GDM1 (cell line): ENCODE measurements around the gene WIPF1.

Experiments
- DNase-seq: peaks from one replicate; lab custom pipeline; 2025; lab: John Stamatoyannopoulos, UW

The WIPF1 gene

DNA sequence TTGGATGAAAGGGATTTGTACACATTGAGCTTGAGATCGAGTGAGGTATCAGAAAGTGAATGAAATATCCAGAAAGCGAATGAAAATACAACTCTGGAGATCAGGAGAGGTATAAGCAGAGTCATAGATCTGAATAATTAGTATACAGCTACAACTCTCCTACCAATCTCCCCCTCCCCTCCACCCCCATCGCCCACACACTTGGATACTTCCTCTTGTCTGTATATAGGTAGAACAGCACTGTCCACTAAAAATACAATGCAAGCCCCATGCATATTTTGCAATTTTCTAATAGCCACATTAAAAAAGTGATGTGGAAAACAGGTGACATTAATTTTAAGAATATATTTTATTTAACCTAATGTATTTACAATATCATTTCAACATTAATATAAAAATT is 23.7 kb upstream of the WIPF1 start:
- DNase-seq: no peak

GRCh38 chr2:174618179-174618578 is 20.6 kb upstream of the WIPF1 start:
- no peak for DNase-seq

DNA sequence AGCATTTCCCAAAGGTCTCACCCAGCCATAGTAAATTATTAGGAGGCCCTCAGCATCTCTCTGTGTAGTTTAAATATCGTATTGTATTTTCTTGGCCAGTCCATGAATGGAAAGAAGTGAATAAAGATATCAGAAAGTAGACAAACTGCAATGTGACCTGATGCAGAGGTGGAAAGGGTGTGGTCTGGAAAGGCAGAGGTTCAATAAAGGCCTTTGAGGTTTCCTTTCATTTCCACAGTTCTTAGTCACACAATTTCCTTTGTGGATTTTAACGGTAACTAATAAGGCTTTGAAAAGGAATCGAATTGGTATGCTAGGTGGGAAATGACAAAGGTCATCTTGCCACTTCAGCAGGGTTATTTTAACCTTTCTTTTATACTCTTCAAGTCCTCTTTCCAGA is 20.1 kb upstream of the WIPF1 start:
- DNase-seq: no peak

DNA sequence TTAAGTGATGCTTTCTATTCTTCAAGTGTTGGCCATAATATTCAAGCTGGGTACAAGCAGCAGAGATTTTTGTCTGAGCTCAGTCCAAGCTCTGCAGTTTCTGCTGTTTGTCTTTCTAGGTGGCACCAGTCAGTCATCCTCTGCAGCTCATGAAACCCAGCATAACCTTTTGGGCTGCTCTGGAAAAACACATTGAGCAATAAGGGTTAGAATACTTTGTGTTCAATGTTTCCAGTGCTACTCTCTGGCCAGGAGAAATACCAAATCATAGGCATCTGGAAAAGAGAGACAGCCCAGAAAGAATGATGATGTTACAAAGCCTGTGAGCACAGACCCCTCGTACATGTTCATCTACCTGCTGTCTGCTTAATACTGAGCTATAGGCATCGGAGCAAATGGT is 19.5 kb upstream of the WIPF1 start:
- DNase-seq: no peak

GRCh38 chr2:174615871-174616436 is 18.4 kb upstream of the WIPF1 start:
- DNase-seq: no peak

DNA sequence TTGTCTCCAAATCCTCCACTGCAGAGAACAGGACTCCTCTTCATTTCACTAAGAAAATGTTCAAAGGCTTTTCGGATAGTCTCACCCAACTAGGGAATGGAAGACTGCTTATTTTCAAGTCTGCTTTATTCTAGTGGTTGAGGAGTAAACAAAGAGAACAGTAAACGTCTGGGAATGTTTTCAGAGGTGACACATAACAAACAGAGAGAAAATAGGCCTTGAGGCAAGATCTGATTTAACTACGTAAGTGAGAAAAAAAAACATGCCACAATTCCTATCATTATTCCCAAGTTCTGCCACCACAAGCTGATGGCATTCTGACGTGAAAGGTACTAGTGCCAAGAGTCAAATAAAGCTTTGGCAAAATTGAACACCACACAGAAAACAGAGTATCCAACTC is 16.7 kb upstream of the WIPF1 start:
- no peak for DNase-seq

- DNase-seq: no peak
Observed at GRCh38 chr2:174613531-174613930, 15.9 kb upstream of the WIPF1 start.

GRCh38 chr2:174612970-174613369 is 15.4 kb upstream of the WIPF1 start:
- DNase-seq: no peak

DNA sequence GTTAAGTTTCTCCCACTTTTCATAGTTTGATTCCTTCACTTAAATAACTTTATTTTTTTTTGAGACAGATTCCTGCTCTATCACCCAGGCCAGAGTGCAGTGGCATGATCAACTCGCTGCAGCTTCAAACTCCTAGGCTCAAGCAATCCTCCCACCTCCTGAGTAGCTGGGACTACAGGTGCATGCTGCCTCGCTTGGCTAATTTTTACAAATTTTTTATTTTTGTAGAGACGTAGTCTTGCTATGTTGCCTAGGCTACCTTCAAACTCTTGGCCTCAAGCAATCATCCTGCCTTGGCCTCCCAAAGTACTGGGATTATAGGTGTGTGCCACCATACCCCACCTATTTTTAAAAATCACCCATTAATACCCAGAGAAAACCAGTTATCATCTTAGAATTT is 14.2 kb upstream of the WIPF1 start:
- DNase-seq: no peak

DNA sequence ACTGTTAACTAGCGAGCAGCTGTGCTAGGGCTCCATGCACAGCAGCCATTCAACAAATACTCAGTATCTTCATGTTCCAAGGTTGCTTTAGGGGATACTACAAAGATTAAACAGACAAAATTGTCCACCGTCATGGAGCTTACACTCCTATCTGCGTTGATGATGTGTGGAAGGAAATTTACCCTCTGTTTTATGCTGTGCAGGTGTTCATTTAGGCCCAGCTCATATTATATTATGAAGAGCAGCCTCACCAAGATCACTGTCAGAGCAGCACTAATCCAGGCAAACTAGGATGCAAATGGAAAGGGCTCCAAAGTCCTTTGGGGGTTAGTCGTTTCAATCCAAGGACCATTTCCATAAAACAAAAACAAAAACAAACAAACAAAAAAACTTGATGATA is 13.4 kb upstream of the WIPF1 start:
- DNase-seq: no peak

DNA sequence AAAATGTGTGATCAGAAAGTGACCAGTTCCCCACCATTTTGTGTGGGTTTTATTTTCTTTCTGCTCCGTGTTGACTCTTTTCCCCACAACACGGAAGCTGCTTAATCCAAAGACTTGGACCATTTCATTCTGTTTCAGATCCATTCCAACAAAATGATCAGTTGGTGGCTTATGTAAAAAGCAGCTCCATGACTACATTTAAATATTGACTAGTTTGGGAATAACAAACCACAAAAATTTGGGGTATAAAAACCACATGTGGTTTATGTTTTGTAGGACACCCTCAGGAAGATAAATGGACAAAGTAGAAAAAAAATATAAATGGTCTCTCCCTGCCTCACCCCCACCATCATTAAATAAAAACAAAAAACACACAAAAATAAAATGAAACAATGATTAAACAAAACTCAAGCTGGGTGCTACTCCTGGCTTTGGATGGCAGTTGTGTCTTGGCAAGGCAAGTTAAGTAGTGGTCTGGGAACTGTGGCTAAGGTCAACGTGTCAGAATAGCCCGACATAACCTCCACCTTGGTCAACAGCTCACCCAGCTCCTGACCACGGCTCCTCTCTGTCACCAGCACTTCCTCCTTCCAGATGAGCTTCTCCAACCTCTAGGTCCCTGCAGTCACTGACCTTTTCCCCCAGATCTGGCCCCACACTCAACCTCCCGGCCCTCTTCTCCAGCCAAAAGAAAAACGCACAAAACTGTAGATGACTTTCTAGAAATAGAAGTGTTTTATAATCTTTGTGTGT is 12.8 kb upstream of the WIPF1 start:
- DNase-seq: no peak

GRCh38 chr2:174609261-174609660 is 11.7 kb upstream of the WIPF1 start:
- no peak for DNase-seq

GRCh38 chr2:174608866-174609214 is 11.2 kb upstream of the WIPF1 start:
- no peak for DNase-seq

DNA sequence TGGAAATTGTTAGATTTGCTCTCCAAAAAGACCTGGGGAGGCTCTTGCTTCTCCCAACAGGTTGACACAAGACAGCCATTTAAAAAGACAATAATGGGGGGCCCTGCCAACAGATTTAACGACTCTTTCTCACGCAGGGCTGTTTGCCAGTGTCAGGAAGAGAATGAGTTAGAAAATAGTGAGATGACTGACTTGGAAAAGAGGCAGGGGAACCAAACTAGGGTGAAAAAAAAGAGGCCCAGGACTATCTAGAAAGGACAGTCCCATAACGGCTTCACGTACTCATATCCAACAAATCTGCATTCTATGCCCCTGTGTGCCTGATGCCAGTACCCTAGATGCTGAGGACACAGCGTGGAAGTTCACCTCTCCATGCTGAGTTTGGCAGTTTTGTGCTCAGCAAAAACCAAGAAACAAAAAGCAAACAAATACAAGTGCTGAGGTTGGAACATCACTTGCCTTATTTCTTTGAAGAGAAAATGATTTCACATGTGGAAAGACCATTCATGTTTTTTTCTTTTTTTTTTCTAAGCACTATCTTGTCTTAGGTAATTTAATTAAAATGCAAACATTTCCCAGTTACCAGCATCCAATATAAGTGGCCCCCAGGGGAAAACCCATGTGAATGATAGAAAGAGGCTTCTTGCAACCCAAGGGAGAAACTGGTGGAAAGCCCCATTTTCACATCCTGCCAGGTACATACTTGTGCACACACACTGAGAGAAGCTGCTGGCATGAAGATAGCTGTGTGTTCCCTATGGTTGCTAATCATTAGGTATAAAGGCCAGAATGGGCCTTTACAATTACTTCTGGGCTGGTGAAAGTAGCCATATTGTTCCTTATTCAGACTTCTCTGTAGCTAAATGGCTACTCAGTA is 10.6 kb upstream of the WIPF1 start:
- no peak for DNase-seq

GRCh38 chr2:174607584-174607983 is 10.0 kb upstream of the WIPF1 start:
- DNase-seq: no peak

DNA sequence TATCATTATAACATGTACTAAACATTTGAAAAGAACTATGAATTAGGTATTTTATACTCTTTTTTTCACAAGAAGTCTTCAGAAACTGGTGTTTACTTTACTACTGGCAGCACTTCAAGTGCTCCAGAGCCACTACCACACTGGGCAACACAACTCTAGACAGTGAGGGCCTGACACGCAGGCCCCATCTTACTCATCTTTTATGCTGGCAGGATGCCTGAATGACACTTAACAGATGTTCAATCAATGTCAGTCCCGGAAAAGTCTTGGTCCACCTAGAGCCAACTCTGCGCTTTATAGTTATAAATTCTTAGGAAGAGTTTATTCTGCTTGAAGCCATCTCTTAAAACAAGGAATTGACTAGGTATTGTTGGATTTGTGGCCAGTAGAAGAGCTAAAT is 8.7 kb upstream of the WIPF1 start:
- no peak for DNase-seq

- no peak for DNase-seq
Observed at GRCh38 chr2:174605687-174606086, 8.1 kb upstream of the WIPF1 start.

- DNase-seq: peak; percentile 58
Observed at GRCh38 chr2:174603280-174603679, 5.7 kb upstream of the WIPF1 start.

GRCh38 chr2:174602745-174603144 is 5.1 kb upstream of the WIPF1 start:
- no peak for DNase-seq

DNA sequence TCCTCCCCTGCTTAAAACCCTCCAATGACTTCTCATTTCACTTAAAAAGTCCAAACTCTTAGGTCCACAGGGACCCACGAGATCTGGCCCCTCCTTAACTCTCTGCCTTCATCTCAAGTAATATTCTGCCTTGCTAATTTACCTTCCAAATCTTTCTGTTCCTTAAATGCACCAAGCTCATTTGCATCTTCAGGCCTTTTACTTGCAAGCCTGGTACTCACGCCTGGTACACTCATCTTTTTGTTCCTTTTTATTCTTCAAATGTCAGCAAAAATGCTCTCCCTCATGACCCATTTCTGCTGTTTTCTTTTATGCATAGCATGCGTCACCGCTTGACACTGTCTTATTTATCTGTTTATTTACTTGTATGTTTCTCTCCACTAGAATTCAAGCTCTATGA is 2.7 kb upstream of the WIPF1 start:
- no peak for DNase-seq

DNA sequence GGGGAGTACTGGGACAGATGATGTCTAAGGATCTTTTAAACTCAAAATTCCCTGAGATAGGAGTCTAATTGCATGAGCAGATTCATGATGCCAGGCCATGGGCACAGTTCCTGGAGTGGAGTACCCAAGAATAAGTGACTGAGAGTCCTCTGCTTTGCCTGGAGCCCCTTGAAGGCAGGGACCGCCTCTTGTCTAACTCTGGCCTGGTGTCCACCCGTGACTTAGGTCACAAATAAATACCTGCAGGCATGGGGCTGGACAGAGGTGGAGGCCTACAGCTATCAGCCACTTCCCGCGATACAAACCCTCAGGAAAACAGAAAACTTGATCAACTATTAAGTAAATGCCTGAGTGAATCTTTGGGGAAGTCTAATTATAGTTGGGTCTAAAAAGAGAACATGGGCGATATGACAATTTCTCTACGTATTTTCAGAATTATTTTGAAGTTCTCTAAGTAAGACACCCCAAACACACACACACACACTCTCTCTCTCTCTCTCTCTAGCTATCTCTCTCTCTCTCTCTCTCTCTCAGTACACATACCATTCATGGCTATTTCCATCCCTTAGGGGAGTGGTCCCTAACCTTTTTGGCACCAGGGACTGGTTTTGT is 1.8 kb upstream of the WIPF1 start:
- no peak for DNase-seq

GRCh38 chr2:174597009-174597344 is 627 bp downstream of the WIPF1 start:
- no peak for DNase-seq

GRCh38 chr2:174595891-174596397 is 1.7 kb downstream of the WIPF1 start:
- no peak for DNase-seq
